Measurements from ENCODE around the gene POLR3C. TPM values are rescaled to one million over a fixed set of nuclear protein-coding genes. Genes with fewer than 3 reads are reported as not detected.

The POLR3C gene
- total RNA-seq, 1 donor from 2014 or later = 49.2 TPM

GRCh38 chr1:145886816-145887215 lies 62.8 kb downstream of the POLR3C start:
- TF ChIP-seq CTCF (conservative IDR thresholded peaks at IDR 0.05; ENCODE audit: low read depth, low read length) = no peak
- no peak overlapping the region for H3K4me3 ChIP-seq (ENCODE audit: low read depth, low read length)
- DNase-seq (ENCODE audit: low read depth) = no peak

GRCh38 chr1:145887631-145888030 lies 63.6 kb downstream of the POLR3C start:
- DNase-seq (ENCODE audit: low read depth) = peak; percentile 76
- peak overlapping the region; percentile 3 for H3K4me3 ChIP-seq (ENCODE audit: low read depth, low read length)
- no peak for TF ChIP-seq CTCF (conservative IDR thresholded peaks at IDR 0.05; ENCODE audit: low read depth, low read length)

GRCh38 chr1:145889722-145890121 lies 65.7 kb downstream of the POLR3C start:
- no peak for DNase-seq (ENCODE audit: low read depth)
- no peak overlapping the region for H3K4me3 ChIP-seq (ENCODE audit: low read depth, low read length)
- TF ChIP-seq CTCF (conservative IDR thresholded peaks at IDR 0.05; ENCODE audit: low read depth, low read length) = no peak

GRCh38 chr1:145891143-145891542 lies 67.1 kb downstream of the POLR3C start:
- no peak overlapping the region for H3K4me3 ChIP-seq (ENCODE audit: low read depth, low read length)
- no peak for DNase-seq (ENCODE audit: low read depth)
- TF ChIP-seq CTCF (conservative IDR thresholded peaks at IDR 0.05; ENCODE audit: low read depth, low read length) = no peak

- H3K4me3 ChIP-seq (ENCODE audit: low read depth, low read length) = no peak overlapping the region
- peak; percentile 96 for DNase-seq (ENCODE audit: low read depth)
- peak; percentile 98 for TF ChIP-seq CTCF (conservative IDR thresholded peaks at IDR 0.05; ENCODE audit: low read depth, low read length)
These were observed 67.8 kb downstream of the POLR3C start for GRCh38 chr1:145891587-145892485.

GRCh38 chr1:145892486-145893087 lies 68.6 kb downstream of the POLR3C start:
- no peak for TF ChIP-seq CTCF (conservative IDR thresholded peaks at IDR 0.05; ENCODE audit: low read depth, low read length)
- no peak for DNase-seq (ENCODE audit: low read depth)
- no peak overlapping the region for H3K4me3 ChIP-seq (ENCODE audit: low read depth, low read length)

All from epithelial cell of proximal tubule (primary cell).